IPS-20b (cell line): ENCODE measurements around the gene CYP4F12.
"Not testable (repeated sequence)": the region's sequence is repeated elsewhere in the genome, so short reads cannot be mapped to it uniquely, and the experiment has no call there.

Source experiments
- H3K27ac ChIP-seq: one replicate; pipeline ENCODE4 v1.5.1; 2013; ENCODE audit warnings: low read length
- H3K27me3 ChIP-seq: 2 replicates; pipeline ENCODE4 v1.6.1; 2013; ENCODE audit warnings: mild to moderate bottlenecking, low read length, inconsistent platforms; ENCODE audit not compliant: insufficient read depth
- H3K36me3 ChIP-seq: 2 replicates; pipeline ENCODE4 v1.6.1; 2013; ENCODE audit warnings: low read depth, mild to moderate bottlenecking, inconsistent platforms, low read length, moderate library complexity; ENCODE audit not compliant: insufficient read depth
- H3K4me1 ChIP-seq: 2 replicates; pipeline ENCODE4 v1.6.1; 2013; ENCODE audit warnings: mild to moderate bottlenecking, control low read depth, inconsistent platforms, low read length, moderate library complexity; ENCODE audit not compliant: insufficient read depth
- H3K4me3 ChIP-seq: 2 replicates; pipeline ENCODE4 v1.5.1; 2013; ENCODE audit warnings: mild to moderate bottlenecking, low read length, inconsistent platforms
- H3K9ac ChIP-seq: 2 replicates; pipeline ENCODE4 v1.6.1; 2013; ENCODE audit warnings: low read depth, mild to moderate bottlenecking, inconsistent platforms, low read length, moderate library complexity
- H3K9me3 ChIP-seq: 2 replicates; pipeline ENCODE4 v1.6.1; 2013; ENCODE audit warnings: mild to moderate bottlenecking, low read depth, low read length, inconsistent platforms; ENCODE audit not compliant: insufficient read depth

The CYP4F12 gene

DNA sequence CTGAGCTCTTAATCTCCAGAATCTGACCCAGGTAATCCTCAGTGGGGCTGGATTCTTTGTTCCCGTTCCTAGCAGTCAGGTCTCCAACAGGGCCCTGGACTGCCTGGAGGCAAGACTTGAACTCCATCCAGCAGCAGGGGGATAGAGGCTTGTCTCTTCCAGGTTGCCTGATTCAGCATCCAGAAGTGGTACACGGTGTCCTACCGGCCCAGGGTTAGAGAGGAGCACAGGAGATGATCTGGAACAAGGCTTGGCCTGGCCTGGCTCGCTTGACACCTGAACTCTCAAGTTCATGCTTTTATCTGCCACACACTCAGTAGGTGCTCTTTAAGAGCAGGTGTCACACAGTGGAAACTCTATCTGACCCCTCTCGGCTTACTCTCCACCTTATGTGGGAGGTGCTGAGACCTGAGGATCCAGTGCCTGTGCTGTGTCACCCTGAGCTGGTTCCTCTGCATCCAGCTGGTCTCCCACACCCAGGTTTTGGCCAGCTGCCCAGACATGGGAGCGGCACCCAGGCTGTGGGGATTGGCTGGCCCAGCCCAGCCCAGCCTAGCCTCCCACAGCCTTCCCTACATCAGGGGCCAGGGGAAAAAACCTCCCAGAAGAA lies 32.5 kb upstream of the CYP4F12 start, which contains the start of gene CYP4F3:
Gene CYP4F3 (plus strand): TSS at position 604 of the 610 bp plus-strand sequence. CDS start 519 bp downstream, outside the sequence.
- no peak within 1 kb of the TSS for H3K9ac ChIP-seq
- no peaks in the 10 kb centered on the region for H3K36me3 ChIP-seq
- H3K27me3 ChIP-seq = no peaks in the 10 kb centered on the region
- no peak within 1 kb of the TSS for H3K27ac ChIP-seq
- H3K4me3 ChIP-seq = no peak within 1 kb of the TSS
- no peaks in the 10 kb centered on the region for H3K4me1 ChIP-seq
- peaks cover 89% of the 10 kb centered on the region for H3K9me3 ChIP-seq

GRCh38 chr19:15640904-15641597 lies 31.8 kb upstream of the CYP4F12 start:
- no peak overlapping the region for H3K9ac ChIP-seq
- H3K27me3 ChIP-seq = no peaks in the 10 kb centered on the region
- no peaks in the 10 kb centered on the region for H3K36me3 ChIP-seq
- no peaks in the 10 kb centered on the region for H3K4me1 ChIP-seq
- peaks cover 89% of the 10 kb centered on the region for H3K9me3 ChIP-seq
- no peak overlapping the region for H3K4me3 ChIP-seq
- H3K27ac ChIP-seq = no peak overlapping the region

DNA sequence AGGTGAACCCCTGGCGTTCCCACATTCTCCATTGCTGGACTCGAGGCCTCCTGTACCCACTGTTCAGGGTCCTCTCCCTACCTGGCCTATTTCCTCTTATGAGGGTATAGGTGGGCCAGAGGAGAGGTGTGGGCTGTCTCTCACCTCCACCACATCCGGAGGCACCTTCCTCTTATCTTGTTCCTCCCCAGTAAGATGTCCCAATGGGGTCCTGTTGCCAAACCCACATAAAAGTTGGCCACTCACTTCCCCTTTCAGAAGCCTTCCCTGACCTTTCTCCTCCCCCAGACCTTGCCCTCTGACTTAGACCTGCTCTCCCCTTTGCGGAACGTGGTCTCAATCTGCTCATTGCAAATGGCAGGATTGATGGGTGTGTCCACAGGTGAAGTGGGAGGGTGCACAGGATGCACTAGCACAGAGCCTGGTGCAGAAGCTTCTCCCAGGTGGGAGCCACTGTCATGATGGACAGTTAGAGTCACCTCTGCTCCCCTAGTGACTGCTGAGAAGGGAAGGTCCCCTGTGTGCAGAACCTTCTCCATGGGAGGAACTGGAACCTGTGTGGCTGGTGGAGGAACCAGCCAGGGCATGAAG lies 30.9 kb upstream of the CYP4F12 start:
- no peak overlapping the region for H3K4me3 ChIP-seq
- H3K27ac ChIP-seq = no peak overlapping the region
- H3K9me3 ChIP-seq = peaks cover 93% of the 10 kb centered on the region
- no peaks in the 10 kb centered on the region for H3K36me3 ChIP-seq
- no peak overlapping the region for H3K9ac ChIP-seq
- H3K27me3 ChIP-seq = no peaks in the 10 kb centered on the region
- no peaks in the 10 kb centered on the region for H3K4me1 ChIP-seq

DNA sequence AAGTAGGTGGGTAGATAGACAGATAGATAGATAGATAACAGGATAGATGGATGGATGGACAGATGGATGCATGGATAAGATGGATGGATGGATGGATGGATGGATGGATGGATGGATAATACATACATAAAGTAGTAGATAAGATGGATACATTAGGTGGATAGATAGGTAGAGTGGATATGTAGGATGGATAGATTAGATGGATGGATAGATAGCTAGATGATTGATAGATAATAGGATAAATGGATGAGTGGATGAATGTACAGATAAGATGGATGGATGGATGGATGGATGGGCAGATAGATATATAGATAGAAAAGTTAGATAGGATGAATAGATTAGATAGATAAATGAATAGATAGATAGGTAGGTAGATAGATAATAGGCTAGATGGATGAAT lies 30.1 kb upstream of the CYP4F12 start:
- H3K4me3 ChIP-seq = no peak overlapping the region
- H3K9ac ChIP-seq = no peak overlapping the region
- no peaks in the 10 kb centered on the region for H3K36me3 ChIP-seq
- no peak overlapping the region for H3K27ac ChIP-seq
- H3K9me3 ChIP-seq = peaks cover 94% of the 10 kb centered on the region
- no peaks in the 10 kb centered on the region for H3K27me3 ChIP-seq
- no peaks in the 10 kb centered on the region for H3K4me1 ChIP-seq

DNA sequence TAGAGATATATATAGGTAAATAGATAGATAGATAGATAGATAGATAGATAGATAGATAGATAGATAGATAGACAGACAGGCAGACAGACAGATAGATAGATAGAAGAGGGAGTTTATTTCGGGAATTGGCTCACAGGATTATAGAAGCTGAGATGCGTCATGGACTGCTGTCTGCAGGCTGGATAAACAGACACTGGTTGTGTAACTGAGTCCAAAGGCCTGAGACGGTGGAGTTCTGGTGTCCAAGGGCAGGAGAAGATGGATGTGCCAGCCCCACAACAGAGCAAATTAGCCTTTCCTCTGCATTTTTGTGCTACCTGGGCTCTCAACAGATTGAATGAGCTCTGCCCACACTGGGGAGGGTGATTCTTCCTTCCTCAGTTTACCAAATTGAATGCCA lies 29.5 kb upstream of the CYP4F12 start:
- Histone ChIP-seq H3K36me3 (no peaks in the 10 kb centered on the region), H3K4me3 (no peak overlapping the region), H3K27me3 (no peaks in the 10 kb centered on the region), H3K27ac (no peak overlapping the region), H3K4me1 (no peaks in the 10 kb centered on the region), H3K9me3 (peaks cover 96% of the 10 kb centered on the region), H3K9ac (no peak overlapping the region)

DNA sequence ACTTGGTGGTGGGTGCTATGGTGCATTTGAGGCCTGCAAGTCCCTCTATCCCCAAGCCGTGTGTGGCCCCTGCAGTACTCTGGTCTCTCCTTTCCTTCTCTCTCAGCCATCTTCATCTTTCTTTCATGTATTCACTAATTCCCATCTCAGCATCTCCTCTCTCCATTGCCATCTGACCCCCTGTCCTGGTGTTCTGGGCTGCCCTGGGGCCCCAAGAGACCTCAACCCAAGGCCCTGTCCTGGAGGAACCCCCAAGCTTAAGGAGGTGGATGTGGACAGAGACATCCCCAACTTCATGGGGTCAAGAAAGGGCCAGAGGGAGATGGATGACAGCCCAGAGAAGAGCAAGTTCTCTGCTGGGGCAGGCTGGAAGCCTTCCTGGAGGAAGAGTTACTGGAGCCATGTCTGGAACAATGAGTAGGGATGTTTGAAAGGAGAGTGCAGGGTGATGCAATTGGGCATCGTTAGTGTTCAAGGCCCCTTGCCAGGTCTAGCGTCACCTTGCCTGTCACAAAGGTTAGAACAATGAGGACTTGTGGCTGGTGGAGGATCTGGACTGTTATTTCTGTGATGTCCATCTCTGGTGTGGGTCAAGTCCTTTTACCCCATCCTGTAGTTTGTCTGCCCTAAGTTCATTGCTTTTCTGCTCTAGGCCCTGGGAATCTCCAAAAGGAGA lies 28.7 kb upstream of the CYP4F12 start:
- Histone ChIP-seq H3K9me3 (peaks cover 99% of the 10 kb centered on the region), H3K36me3 (no peaks in the 10 kb centered on the region), H3K9ac (no peak overlapping the region), H3K4me1 (no peaks in the 10 kb centered on the region), H3K27me3 (no peaks in the 10 kb centered on the region), H3K4me3 (no peak overlapping the region), H3K27ac (no peak overlapping the region)

- H3K9ac ChIP-seq = no peak overlapping the region
- H3K36me3 ChIP-seq = no peaks in the 10 kb centered on the region
- peaks cover 99% of the 10 kb centered on the region for H3K9me3 ChIP-seq
- H3K4me1 ChIP-seq = no peaks in the 10 kb centered on the region
- no peak overlapping the region for H3K27ac ChIP-seq
- H3K4me3 ChIP-seq = no peak overlapping the region
- no peaks in the 10 kb centered on the region for H3K27me3 ChIP-seq
Measured at GRCh38 chr19:15644816-15645215, 28.1 kb upstream of the CYP4F12 start.

GRCh38 chr19:15649526-15649925 lies 23.4 kb upstream of the CYP4F12 start:
- no peaks in the 10 kb centered on the region for H3K27me3 ChIP-seq
- H3K4me3 ChIP-seq = no peak overlapping the region
- H3K4me1 ChIP-seq = no peaks in the 10 kb centered on the region
- peaks cover 94% of the 10 kb centered on the region for H3K9me3 ChIP-seq
- H3K27ac ChIP-seq = no peak overlapping the region
- H3K9ac ChIP-seq = no peak overlapping the region
- H3K36me3 ChIP-seq = no peaks in the 10 kb centered on the region

DNA sequence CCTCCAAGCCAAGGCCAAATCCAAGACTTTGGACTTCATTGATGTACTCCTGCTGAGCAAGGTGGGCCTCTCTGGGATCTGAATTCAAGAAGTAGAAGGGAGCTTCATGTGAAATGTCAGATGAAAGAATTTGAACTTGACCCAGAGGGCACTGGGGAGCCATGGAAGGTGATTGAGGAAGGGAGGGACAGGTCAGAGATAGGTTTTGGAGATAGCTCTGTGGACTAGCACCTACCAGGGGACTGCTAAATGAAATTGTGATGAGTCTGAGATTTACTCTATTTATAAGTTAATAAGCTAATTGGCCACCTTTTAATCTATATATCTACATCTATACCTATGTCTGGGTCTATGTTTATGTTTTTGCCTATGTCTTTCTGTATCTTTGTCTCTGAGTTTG lies 22.8 kb upstream of the CYP4F12 start:
- H3K4me3 ChIP-seq, H3K36me3 ChIP-seq, H3K27me3 ChIP-seq, H3K27ac ChIP-seq, H3K4me1 ChIP-seq, H3K9ac ChIP-seq: not testable (repeated sequence)
- peaks cover 94% of the 10 kb centered on the region for H3K9me3 ChIP-seq

DNA sequence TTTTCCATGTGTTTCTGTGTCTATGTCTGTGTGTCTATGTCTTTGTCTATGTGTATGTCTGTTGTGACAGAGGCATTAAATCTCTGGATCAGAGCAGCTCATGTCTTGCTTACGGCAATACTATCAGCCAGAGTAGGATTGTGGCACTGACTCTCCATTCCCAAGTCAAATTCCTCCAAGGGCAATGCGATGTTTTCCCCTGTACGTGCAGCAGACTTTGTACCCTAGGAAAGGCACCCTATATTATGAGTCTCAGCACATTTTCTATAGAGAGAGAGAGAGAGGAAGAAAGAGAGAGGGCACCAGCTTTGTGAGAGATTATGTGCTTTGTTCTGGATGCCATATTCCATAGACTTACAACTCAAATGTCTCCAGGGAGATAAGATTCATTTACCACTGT lies 21.1 kb upstream of the CYP4F12 start:
- Histone ChIP-seq H3K9ac (no peak overlapping the region), H3K27me3 (no peaks in the 10 kb centered on the region), H3K4me3 (no peak overlapping the region), H3K36me3 (no peaks in the 10 kb centered on the region), H3K4me1 (no peaks in the 10 kb centered on the region), H3K9me3 (peaks cover 86% of the 10 kb centered on the region), H3K27ac (no peak overlapping the region)

DNA sequence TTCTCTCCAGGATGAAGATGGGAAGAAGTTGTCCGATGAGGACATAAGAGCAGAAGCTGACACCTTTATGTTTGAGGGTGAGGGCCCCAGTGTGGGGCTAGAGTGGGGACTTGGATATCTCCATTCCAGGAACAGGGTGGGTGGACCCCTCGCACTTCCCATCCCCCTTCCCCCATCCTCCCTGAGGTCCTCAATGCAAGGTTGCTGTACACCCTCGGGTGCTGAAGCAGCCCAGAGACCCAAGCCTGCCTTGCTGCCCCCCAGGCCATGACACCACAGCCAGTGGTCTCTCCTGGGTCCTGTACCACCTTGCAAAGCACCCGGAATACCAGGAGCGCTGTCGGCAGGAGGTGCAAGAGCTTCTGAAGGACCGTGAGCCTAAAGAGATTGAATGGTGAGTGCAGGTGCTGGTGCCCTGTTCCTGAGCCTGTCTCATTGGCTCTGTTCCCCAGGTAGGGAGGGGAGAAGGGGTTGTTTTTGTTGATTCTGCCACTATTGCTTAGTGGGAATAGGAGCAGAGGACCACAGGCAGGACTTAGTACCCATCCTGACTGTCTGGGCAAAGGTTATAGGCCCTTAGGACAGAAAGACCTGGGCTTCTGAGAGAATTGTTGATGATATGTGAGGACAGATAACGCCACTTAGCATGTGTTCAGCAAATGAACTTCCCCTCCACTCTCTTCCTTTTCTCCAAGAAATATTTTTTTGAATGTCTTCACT lies 20.2 kb upstream of the CYP4F12 start:
- Histone ChIP-seq H3K27ac (no peak overlapping the region), H3K36me3 (no peaks in the 10 kb centered on the region), H3K9ac (no peak overlapping the region), H3K9me3 (peaks cover 87% of the 10 kb centered on the region), H3K27me3 (no peaks in the 10 kb centered on the region), H3K4me3 (no peak overlapping the region), H3K4me1 (no peaks in the 10 kb centered on the region)
